B cell (primary cell): ENCODE results near the gene AARS2. TPM values are rescaled to one million over a fixed set of nuclear protein-coding genes. Genes with fewer than 3 reads are reported as not detected.
"Not testable (repeated sequence)": the region's sequence is repeated elsewhere in the genome, so short reads cannot be mapped to it uniquely, and the experiment has no call there.

Experiments
- ATAC-seq: fragments of 200-7000 bp; cut with Tn5 transposase; one replicate; pipeline ENCODE4 v1.10.0; 2021; ENCODE audit warnings: low read depth, mild to moderate bottlenecking, moderate number of reproducible peaks, moderate library complexity
- CTCF ChIA-PET: fragments of 350-600 bp; sonication (Branson Sonifier 250); formaldehyde crosslinking; loops from one replicate; lab custom pipeline; 2021; ENCODE audit warnings: antibody characterized with exemption, inconsistent platforms; lab: Charles Lee
- POLR2A ChIA-PET: fragments of 350-600 bp; sonication (Branson Sonifier 250); formaldehyde crosslinking; loops from one replicate; lab custom pipeline; 2021; ENCODE audit warnings: antibody characterized with exemption; lab: Charles Lee
- DNase-seq: peaks from one replicate; pipeline ENCODE4 v3.0.0; 2013
- H2AFZ ChIP-seq: 2 replicates; pipeline ENCODE4 v1.6.1; 2012; ENCODE audit warnings: mild to moderate bottlenecking, low read depth, low read length; ENCODE audit not compliant: insufficient read depth, poor library complexity, severe bottlenecking
- H3K27ac ChIP-seq, 2 donors: 1 replicate in 1 of 2; 2 replicates in 1 of 2; pipeline ENCODE4 v1.5.1; 2012 to 2013; ENCODE audit warnings: low read length in 2 of 2, mild to moderate bottlenecking in 2 of 2, moderate library complexity in 1 of 2
- H3K27me3 ChIP-seq, 4 experiments: fragments of 200-600 bp in 1 of 4; sonication (generic) in 1 of 4; replicated peaks in 1 of 4; 1 replicate in 2 of 4; 2 replicates in 2 of 4; pipeline versions ENCODE4 v1.6.1 to v1.7.0; 2013 to 2016; ENCODE audit warnings: low read length in 3 of 4, mild to moderate bottlenecking in 2 of 4, mixed read lengths in 1 of 4, moderate library complexity in 1 of 4; ENCODE audit not compliant: insufficient read depth in 4 of 4, control insufficient read depth in 3 of 4; ENCODE audit errors: control extremely low read depth in 1 of 4
- H3K36me3 ChIP-seq, 2 experiments: replicated peaks in 1 of 2; 1 replicate in 1 of 2; 2 replicates in 1 of 2; pipeline versions ENCODE4 v1.6.1 to v1.7.1; 2013; ENCODE audit warnings: low read length in 1 of 2; ENCODE audit not compliant: insufficient read depth in 2 of 2, control insufficient read depth in 1 of 2; ENCODE audit errors: control extremely low read depth in 1 of 2, extremely low read depth in 1 of 2
- H3K4me1 ChIP-seq, 2 donors: fragments of 200-600 bp in 1 of 2; sonication (generic) in 1 of 2; 1 replicate in 1 of 2; 2 replicates in 1 of 2; pipeline versions ENCODE4 v1.5.1 to v1.6.1; 2013 to 2017; ENCODE audit warnings: low read length in 2 of 2; ENCODE audit not compliant: control insufficient read depth in 2 of 2, insufficient read depth in 2 of 2
- H3K4me2 ChIP-seq: replicated peaks from 2 replicates; pipeline ENCODE3; 2012; ENCODE audit warnings: mild to moderate bottlenecking, low read depth, low read length; ENCODE audit not compliant: poor library complexity, severe bottlenecking
- H3K4me3 ChIP-seq, 5 experiments: fragments of 200-600 bp in 1 of 5; sonication (generic) in 1 of 5; 1 replicate in 3 of 5; 2 replicates in 2 of 5; pipeline versions ENCODE4 v1.5.1 to v1.7.0; 2011 to 2016; ENCODE audit warnings: low read length in 4 of 5, mild to moderate bottlenecking in 4 of 5, low read depth in 2 of 5, control low read depth in 1 of 5, moderate library complexity in 1 of 5; ENCODE audit not compliant: insufficient read depth in 1 of 5; ENCODE audit errors: control extremely low read depth in 1 of 5, extremely low read depth in 1 of 5
- H3K79me2 ChIP-seq: fragments of 200-600 bp; sonication (generic); one replicate; pipeline ENCODE4 v1.6.0; 2016; ENCODE audit warnings: low read length; ENCODE audit not compliant: control insufficient read depth, insufficient read depth
- H3K9ac ChIP-seq: fragments of 200-600 bp; sonication (generic); 2 replicates; pipeline ENCODE4 v1.6.1; 2017; ENCODE audit warnings: mild to moderate bottlenecking, low read length, moderate library complexity
- H3K9me3 ChIP-seq, 3 donors: one replicate each; pipeline versions ENCODE4 v1.6.1 to v1.7.1; 2013; ENCODE audit warnings: low read length in 2 of 3; ENCODE audit not compliant: control insufficient read depth in 2 of 3, insufficient read depth in 1 of 3; ENCODE audit errors: control extremely low read depth in 1 of 3
- H4K20me1 ChIP-seq: 2 replicates; pipeline ENCODE4 v1.6.0; 2012; ENCODE audit warnings: mild to moderate bottlenecking, low read length; ENCODE audit not compliant: insufficient read depth, control insufficient read depth, poor library complexity, severe bottlenecking
- H3K27ac Mint-ChIP-seq: one replicate; pipeline ENCODE4 v1.8.0; 2021; ENCODE audit warnings: mixed read lengths
- H3K27me3 Mint-ChIP-seq: one replicate; pipeline ENCODE4 v1.8.0; 2021; ENCODE audit warnings: mixed read lengths
- H3K4me1 Mint-ChIP-seq: one replicate; pipeline ENCODE4 v1.8.0; 2021; ENCODE audit warnings: mixed read lengths
- H3K4me3 Mint-ChIP-seq: one replicate; pipeline ENCODE4 v1.8.0; 2021; ENCODE audit warnings: mixed read lengths
- H3K9me3 Mint-ChIP-seq: one replicate; pipeline ENCODE4 v1.8.0; 2022; ENCODE audit warnings: mixed read lengths; ENCODE audit not compliant: insufficient read depth
- EZH2 ChIP-seq: IDR thresholded peaks from 2 replicates; pipeline ENCODE4 v1.6.1; 2012; ENCODE audit warnings: borderline replicate concordance, low read depth, mild to moderate bottlenecking, moderate library complexity, low read length; ENCODE audit not compliant: insufficient read depth, poor library complexity, severe bottlenecking
- WGBS: methylation state at CpG from one replicate; pipeline ENCODE4 v1.1.5; 2013; ENCODE audit warnings: missing lambda C conversion rate; ENCODE audit not compliant: insufficient coverage; 5-methylcytosine and 5-hydroxymethylcytosine counted together
- intact Hi-C: fragments of 100-400 bp; cut with micrococcal nuclease; formaldehyde crosslinking; loops from one replicate; pipeline ENCODE4 v1.10.0; 2022
- polyA plus RNA-seq: library from polyadenylated mRNA; depleted of rRNA; stranded (reverse); fragments of >200 nt; gene quantifications from 2 replicates; pipeline ENCODE4 v1.2.3, GENCODE V29; 2012
- total RNA-seq, 2 donors: library from RNA; stranded (reverse); fragments of 120-200 nt in 1 of 2; gene quantifications; 1 replicate in 1 of 2; 2 replicates in 1 of 2; pipeline versions ENCODE4 v1.2.3 to v1.2.4, GENCODE V29; 2013 to 2022
- TF ChIP-seq, protein P1 (sequence below): fragments of 200-600 bp; IDR thresholded peaks from one replicate; pipeline ENCODE4 v1.8.0; 2022; ENCODE audit warnings: antibody characterized with exemption, mild to moderate bottlenecking

AARS2 gene
- total and polyA plus RNA-seq, 2 donors (not counting 1 experiment from before 2014, with no cell fraction given) = 11.3 to 21.3 TPM

GRCh38 chr6:44353336-44353735 lies 40.2 kb upstream of the AARS2 start:
- Histone ChIP-seq H3K27ac (no peak overlapping the region), H3K27me3 (peaks cover 0 to 7% (median 1%) of the 10 kb centered on the region in 4 experiments), H3K79me2 (no peaks in the 10 kb centered on the region), H2AFZ (no peak overlapping the region), H3K9ac (no peak overlapping the region), H3K4me1 (no peaks in the 10 kb centered on the region), H3K36me3 (no peaks in the 10 kb centered on the region), H3K4me2 (no peak overlapping the region), H3K9me3 (peaks cover 0 to 5% (median 4%) of the 10 kb centered on the region in 3 donors), H3K4me3 (no peak overlapping the region), H4K20me1 (no peaks in the 10 kb centered on the region)
- H3K4me3 Mint-ChIP-seq = no peak overlapping the region
- intact Hi-C loops = no loop called here
- no CpG with 5 or more reads among the region's 2 CpGs for WGBS
- H3K4me1 Mint-ChIP-seq = no peaks in the 10 kb centered on the region
- POLR2A ChIA-PET = no interaction called here
- H3K9me3 Mint-ChIP-seq = peaks cover 4% of the 10 kb centered on the region
- no peak for TF ChIP-seq EZH2
- TF ChIP-seq, protein P1, sequence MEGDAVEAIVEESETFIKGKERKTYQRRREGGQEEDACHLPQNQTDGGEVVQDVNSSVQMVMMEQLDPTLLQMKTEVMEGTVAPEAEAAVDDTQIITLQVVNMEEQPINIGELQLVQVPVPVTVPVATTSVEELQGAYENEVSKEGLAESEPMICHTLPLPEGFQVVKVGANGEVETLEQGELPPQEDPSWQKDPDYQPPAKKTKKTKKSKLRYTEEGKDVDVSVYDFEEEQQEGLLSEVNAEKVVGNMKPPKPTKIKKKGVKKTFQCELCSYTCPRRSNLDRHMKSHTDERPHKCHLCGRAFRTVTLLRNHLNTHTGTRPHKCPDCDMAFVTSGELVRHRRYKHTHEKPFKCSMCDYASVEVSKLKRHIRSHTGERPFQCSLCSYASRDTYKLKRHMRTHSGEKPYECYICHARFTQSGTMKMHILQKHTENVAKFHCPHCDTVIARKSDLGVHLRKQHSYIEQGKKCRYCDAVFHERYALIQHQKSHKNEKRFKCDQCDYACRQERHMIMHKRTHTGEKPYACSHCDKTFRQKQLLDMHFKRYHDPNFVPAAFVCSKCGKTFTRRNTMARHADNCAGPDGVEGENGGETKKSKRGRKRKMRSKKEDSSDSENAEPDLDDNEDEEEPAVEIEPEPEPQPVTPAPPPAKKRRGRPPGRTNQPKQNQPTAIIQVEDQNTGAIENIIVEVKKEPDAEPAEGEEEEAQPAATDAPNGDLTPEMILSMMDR = no peak
- ATAC-seq = no peak
- CTCF ChIA-PET = interaction anchor here (1.5 kb wide), 1 partner anchor 14 kb away, joined by 7 read pairs; no protein-coding TSS in a partner anchor
- no peak for DNase-seq
- no peak overlapping the region for H3K27ac Mint-ChIP-seq
- H3K27me3 Mint-ChIP-seq = peaks cover 20% of the 10 kb centered on the region

GRCh38 chr6:44352259-44352658 lies 39.1 kb upstream of the AARS2 start:
- Histone ChIP-seq H3K4me1 (no peaks in the 10 kb centered on the region), H2AFZ (no peak overlapping the region), H3K79me2 (no peaks in the 10 kb centered on the region), H3K9ac (no peak overlapping the region), H3K4me3 (no peak overlapping the region), H3K27ac (no peak overlapping the region), H4K20me1 (no peaks in the 10 kb centered on the region), H3K36me3 (no peaks in the 10 kb centered on the region), H3K9me3 (peaks cover 0 to 5% (median 4%) of the 10 kb centered on the region in 3 donors), H3K27me3 (peaks cover 0 to 7% (median 1%) of the 10 kb centered on the region in 4 experiments), H3K4me2 (no peak overlapping the region)
- ATAC-seq = no peak
- CTCF ChIA-PET = interaction anchor here (1.5 kb wide), 1 partner anchor 13 kb away, joined by 7 read pairs; no protein-coding TSS in a partner anchor
- TF ChIP-seq, protein P1 = no peak
- no peak for TF ChIP-seq EZH2
- no peak overlapping the region for H3K27ac Mint-ChIP-seq
- H3K4me1 Mint-ChIP-seq = no peaks in the 10 kb centered on the region
- peaks cover 14% of the 10 kb centered on the region for H3K27me3 Mint-ChIP-seq
- WGBS = 100% methylated on average over 2 of the region's 4 CpGs
- intact Hi-C loops = no loop called here
- no peak overlapping the region for H3K4me3 Mint-ChIP-seq
- DNase-seq = no peak
- peaks cover 4% of the 10 kb centered on the region for H3K9me3 Mint-ChIP-seq
- POLR2A ChIA-PET = no interaction called here

DNA sequence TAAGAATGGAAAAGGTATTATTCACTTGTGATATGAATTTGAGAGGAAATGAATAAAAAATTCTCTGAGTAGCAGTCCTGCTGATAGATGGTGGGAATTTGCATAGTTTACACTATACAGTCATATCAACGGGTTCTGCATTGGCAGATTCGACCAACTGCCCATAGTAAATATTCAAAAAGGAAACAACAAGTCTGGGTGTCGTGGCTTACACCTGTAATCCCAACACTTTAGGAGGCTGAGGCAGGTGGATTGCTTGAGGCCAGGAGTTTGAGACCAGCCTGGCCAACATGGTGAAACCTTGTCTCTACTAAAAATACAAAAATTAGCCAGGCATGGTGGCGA lies 37.5 kb upstream of the AARS2 start:
- no CpG with 5 or more reads among the region's 4 CpGs for WGBS

More for the DNA sequence above, 37.5 kb upstream of the AARS2 start:
- H3K9ac ChIP-seq, H4K20me1 ChIP-seq, H3K27ac ChIP-seq, H3K4me2 ChIP-seq, H3K4me1 ChIP-seq, H2AFZ ChIP-seq, CTCF ChIA-PET, intact Hi-C loops, H3K27me3 ChIP-seq, H3K9me3 ChIP-seq, POLR2A ChIA-PET, H3K9me3 Mint-ChIP-seq, H3K36me3 ChIP-seq, ATAC-seq, H3K4me3 ChIP-seq, H3K27ac Mint-ChIP-seq, H3K79me2 ChIP-seq, DNase-seq, H3K4me1 Mint-ChIP-seq, H3K4me3 Mint-ChIP-seq: not testable (repeated sequence)
- H3K27me3 Mint-ChIP-seq = peaks cover 16% of the 10 kb centered on the region
